Natural killer cell treated with Interleukin-12 subunit alpha and Interleukin-12 subunit beta and Interleukin-15 and Interleukin-18, amount 100 ng/mL, for 72 hours (primary cell): Measurements from ENCODE around the gene CEBPG. TPM values are rescaled to one million over a fixed set of nuclear protein-coding genes. Genes with fewer than 3 reads are reported as not detected.
A peak's percentile ranks its signal among the peaks of the same experiment; 100 is the strongest.

Experiments
- ATAC-seq, 2 donors: fragments of 150-1000 bp; cut with Tn5 transposase in 1 of 2; sonication (Bioruptor Pico), chemical (Tn5 transposase) in 1 of 2; 2 replicates each; pipeline ENCODE4 v1.10.0; 2021
- DNase-seq: peaks from one replicate; pipeline ENCODE4 v3.0.0; 2022; ENCODE audit warnings: low spot score
- H3K27ac Mint-ChIP-seq, 2 donors: 1 replicate in 1 of 2; 2 replicates in 1 of 2; pipeline ENCODE4 v1.8.0; 2022; ENCODE audit warnings: mixed read lengths in 2 of 2, mild to moderate bottlenecking in 1 of 2, moderate library complexity in 1 of 2
- H3K27me3 Mint-ChIP-seq, 2 donors: 1 replicate in 1 of 2; 2 replicates in 1 of 2; pipeline ENCODE4 v1.8.0; 2022; ENCODE audit warnings: mixed read lengths in 2 of 2
- H3K36me3 Mint-ChIP-seq: one replicate; pipeline ENCODE4 v1.8.0; 2022; ENCODE audit warnings: mixed read lengths
- H3K4me1 Mint-ChIP-seq, 2 donors: 1 replicate in 1 of 2; 2 replicates in 1 of 2; pipeline ENCODE4 v1.8.0; 2022; ENCODE audit warnings: low read depth in 2 of 2, mixed read lengths in 2 of 2, mild to moderate bottlenecking in 1 of 2
- H3K4me3 Mint-ChIP-seq: one replicate; pipeline ENCODE4 v1.8.0; 2022; ENCODE audit warnings: mixed read lengths
- H3K9me3 Mint-ChIP-seq: 2 replicates; pipeline ENCODE4 v1.8.0; 2022; ENCODE audit warnings: mixed read lengths
- total RNA-seq, 2 donors: library from RNA; stranded (reverse); gene quantifications; one replicate each; pipeline ENCODE4 v1.2.3, GENCODE V29; 2022

CEBPG gene
- total RNA-seq, 2 donors from 2014 or later = 26.3 to 29.2 TPM

DNA sequence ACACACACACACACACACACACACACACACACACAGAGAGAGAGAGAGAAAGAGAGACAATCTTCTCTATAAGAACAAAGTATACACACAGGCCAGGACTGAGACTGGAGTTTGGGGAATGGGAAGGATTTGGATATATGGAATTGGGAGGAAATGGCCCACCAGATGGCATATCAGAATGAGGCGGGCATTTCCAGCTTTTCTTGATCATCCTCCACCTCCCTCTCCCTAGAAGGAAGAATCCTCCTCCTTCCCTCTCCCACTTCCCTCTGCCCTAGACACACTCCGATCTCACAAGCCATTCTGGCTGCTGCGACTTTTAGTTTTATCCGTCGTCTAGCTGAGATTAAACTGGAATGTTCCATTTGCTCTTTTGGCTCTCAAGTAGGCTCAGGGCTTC is 10.0 kb upstream of the CEBPG start:
- Mint-ChIP-seq H3K27me3 (peaks cover 0 to 13% of the 10 kb centered on the region in 2 donors), H3K4me1 (no peaks in the 10 kb centered on the region), H3K4me3 (no peak overlapping the region), H3K9me3 (no peaks in the 10 kb centered on the region), H3K36me3 (no peaks in the 10 kb centered on the region), H3K27ac (no peak overlapping the region)
- DNase-seq = no peak
- ATAC-seq = no peak

- Mint-ChIP-seq H3K27ac (no peak overlapping the region), H3K4me3 (no peak overlapping the region), H3K36me3 (no peaks in the 10 kb centered on the region), H3K9me3 (no peaks in the 10 kb centered on the region), H3K27me3 (peaks cover 0 to 6% of the 10 kb centered on the region in 2 donors), H3K4me1 (no peaks in the 10 kb centered on the region)
- ATAC-seq = no peak
- no peak for DNase-seq
Measured at GRCh38 chr19:33365691-33366090, 7.8 kb upstream of the CEBPG start.

GRCh38 chr19:33366127-33366526 is 7.4 kb upstream of the CEBPG start:
- H3K4me1 Mint-ChIP-seq = no peaks in the 10 kb centered on the region
- no peak overlapping the region for H3K4me3 Mint-ChIP-seq
- no peaks in the 10 kb centered on the region for H3K9me3 Mint-ChIP-seq
- DNase-seq = no peak
- peaks cover 0 to 6% of the 10 kb centered on the region in 2 donors for H3K27me3 Mint-ChIP-seq
- H3K27ac Mint-ChIP-seq = no peak overlapping the region
- ATAC-seq = no peak
- no peaks in the 10 kb centered on the region for H3K36me3 Mint-ChIP-seq

GRCh38 chr19:33366897-33367296 is 6.6 kb upstream of the CEBPG start:
- ATAC-seq (no peak), DNase-seq (no peak)
- H3K27ac Mint-ChIP-seq = no peak overlapping the region
- H3K4me1 Mint-ChIP-seq = no peaks in the 10 kb centered on the region
- peaks cover 0 to 6% of the 10 kb centered on the region in 2 donors for H3K27me3 Mint-ChIP-seq
- H3K4me3 Mint-ChIP-seq = no peak overlapping the region
- H3K36me3 Mint-ChIP-seq = no peaks in the 10 kb centered on the region
- H3K9me3 Mint-ChIP-seq = no peaks in the 10 kb centered on the region

DNA sequence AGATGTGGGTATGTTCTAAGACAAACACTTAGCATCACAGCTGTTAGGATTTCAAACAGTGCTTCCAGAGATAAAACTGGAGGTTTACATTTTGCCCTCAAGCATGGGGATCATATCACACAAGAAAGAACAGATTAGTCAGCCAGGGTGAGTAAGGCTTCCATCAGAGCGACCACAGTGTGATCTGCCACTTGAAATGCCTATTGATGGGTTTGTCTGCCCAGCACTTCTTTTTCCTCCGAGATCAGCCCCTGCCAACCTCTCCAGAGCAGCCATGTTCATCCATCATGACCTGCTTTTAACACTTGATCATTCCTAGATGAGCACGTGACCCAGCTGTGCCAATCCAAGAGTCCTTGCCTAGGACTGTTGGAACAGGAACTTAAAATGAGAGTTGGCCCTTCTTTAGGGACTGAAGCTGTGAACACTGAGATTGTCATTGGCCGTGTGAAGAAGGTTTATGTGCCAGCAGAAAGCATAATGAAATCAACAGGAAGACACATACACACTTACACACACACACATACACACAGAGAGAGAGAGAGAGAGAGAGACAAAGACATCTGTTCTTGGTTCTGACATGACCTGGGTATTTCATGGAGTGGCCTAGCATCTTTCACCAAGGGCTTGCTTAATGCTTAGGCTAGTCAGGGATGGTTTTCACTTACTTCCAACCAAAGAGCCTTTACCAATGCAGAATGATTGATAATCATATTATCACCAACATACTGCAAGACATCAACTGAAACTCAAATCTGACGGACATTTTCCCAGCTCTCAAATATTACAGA is 5.2 kb upstream of the CEBPG start:
- H3K4me3 Mint-ChIP-seq = no peak overlapping the region
- H3K27ac Mint-ChIP-seq = no peak overlapping the region
- ATAC-seq (no peak), DNase-seq (no peak)
- no peaks in the 10 kb centered on the region for H3K36me3 Mint-ChIP-seq
- H3K9me3 Mint-ChIP-seq = no peaks in the 10 kb centered on the region
- H3K27me3 Mint-ChIP-seq = peaks cover 0 to 4% of the 10 kb centered on the region in 2 donors
- H3K4me1 Mint-ChIP-seq = no peaks in the 10 kb centered on the region

DNA sequence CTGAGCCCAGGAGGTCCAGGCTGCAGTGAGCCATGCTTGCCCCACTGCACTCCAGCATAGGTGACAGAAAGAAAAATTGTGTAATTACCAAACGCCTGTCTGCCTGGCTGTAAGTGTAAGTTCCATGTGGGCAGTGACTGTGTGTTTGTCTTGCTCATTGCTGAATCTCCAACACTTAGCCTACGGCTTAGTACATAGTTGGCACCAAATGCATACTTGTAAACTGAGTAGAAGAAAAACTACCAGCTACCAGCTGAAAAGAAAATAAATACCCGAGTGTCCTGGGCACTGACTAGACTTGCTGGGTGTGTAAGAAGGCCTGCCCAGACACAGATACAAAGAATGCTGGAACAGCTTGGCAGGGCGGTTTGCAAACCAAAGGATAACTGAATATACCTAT is 2.7 kb upstream of the CEBPG start:
- no peak for DNase-seq

GRCh38 chr19:33374236-33374714 is 766 bp downstream of the CEBPG start:
- H3K36me3 Mint-ChIP-seq = peaks cover 15% of the 10 kb centered on the region
- H3K4me1 Mint-ChIP-seq = peaks cover 36% of the 10 kb centered on the region in 2 donors
- H3K27ac Mint-ChIP-seq = peak overlapping the region; percentile 79 to 89
- ATAC-seq (no peak), DNase-seq (no peak)
- H3K9me3 Mint-ChIP-seq = no peaks in the 10 kb centered on the region
- H3K4me3 Mint-ChIP-seq = peak overlapping the region; percentile 96
- no peaks in the 10 kb centered on the region for H3K27me3 Mint-ChIP-seq

More for the DNA sequence above, 2.7 kb upstream of the CEBPG start:
- Mint-ChIP-seq H3K27me3 (peaks cover 0 to 4% of the 10 kb centered on the region in 2 donors), H3K27ac (no peak overlapping the region), H3K36me3 (peaks cover 8% of the 10 kb centered on the region), H3K4me1 (peaks cover 14 to 17% of the 10 kb centered on the region in 2 donors), H3K4me3 (no peak overlapping the region), H3K9me3 (no peaks in the 10 kb centered on the region)
- no peak for ATAC-seq

- Mint-ChIP-seq H3K27ac (peak overlapping the region; percentile 79 to 89), H3K4me1 (peaks cover 37% of the 10 kb centered on the region in 2 donors), H3K9me3 (no peaks in the 10 kb centered on the region), H3K36me3 (peaks cover 16% of the 10 kb centered on the region), H3K27me3 (no peaks in the 10 kb centered on the region), H3K4me3 (peak overlapping the region; percentile 96)
- no peak for DNase-seq
- ATAC-seq = no peak
Measured at GRCh38 chr19:33375156-33375836, 1.8 kb downstream of the CEBPG start.

- Mint-ChIP-seq H3K4me3 (peak overlapping the region; percentile 96), H3K27ac (peak overlapping the region; percentile 79 to 89), H3K9me3 (no peaks in the 10 kb centered on the region), H3K4me1 (peaks cover 37 to 38% of the 10 kb centered on the region in 2 donors), H3K36me3 (peaks cover 17% of the 10 kb centered on the region), H3K27me3 (no peaks in the 10 kb centered on the region)
- no peak for DNase-seq
- no peak for ATAC-seq
Measured at GRCh38 chr19:33375837-33376159, 2.3 kb downstream of the CEBPG start.

- Mint-ChIP-seq H3K27ac (peak overlapping the region; percentile 2 to 89), H3K36me3 (peaks cover 21% of the 10 kb centered on the region), H3K4me3 (peak overlapping the region; percentile 96), H3K4me1 (peaks cover 42 to 43% of the 10 kb centered on the region in 2 donors), H3K9me3 (no peaks in the 10 kb centered on the region), H3K27me3 (no peaks in the 10 kb centered on the region)
- ATAC-seq (no peak), DNase-seq (peak; percentile 26)
Measured at GRCh38 chr19:33376423-33376822, 2.9 kb downstream of the CEBPG start.

GRCh38 chr19:33376941-33377557 is 3.5 kb downstream of the CEBPG start:
- ATAC-seq = no peak
- peaks cover 21% of the 10 kb centered on the region for H3K36me3 Mint-ChIP-seq
- no peaks in the 10 kb centered on the region for H3K27me3 Mint-ChIP-seq
- DNase-seq = peak; percentile 25
- H3K4me1 Mint-ChIP-seq = peaks cover 43 to 45% of the 10 kb centered on the region in 2 donors
- H3K4me3 Mint-ChIP-seq = no peak overlapping the region
- H3K9me3 Mint-ChIP-seq = no peaks in the 10 kb centered on the region
- H3K27ac Mint-ChIP-seq = peak overlapping the region in 1 of 2 donors; percentile 2

DNA sequence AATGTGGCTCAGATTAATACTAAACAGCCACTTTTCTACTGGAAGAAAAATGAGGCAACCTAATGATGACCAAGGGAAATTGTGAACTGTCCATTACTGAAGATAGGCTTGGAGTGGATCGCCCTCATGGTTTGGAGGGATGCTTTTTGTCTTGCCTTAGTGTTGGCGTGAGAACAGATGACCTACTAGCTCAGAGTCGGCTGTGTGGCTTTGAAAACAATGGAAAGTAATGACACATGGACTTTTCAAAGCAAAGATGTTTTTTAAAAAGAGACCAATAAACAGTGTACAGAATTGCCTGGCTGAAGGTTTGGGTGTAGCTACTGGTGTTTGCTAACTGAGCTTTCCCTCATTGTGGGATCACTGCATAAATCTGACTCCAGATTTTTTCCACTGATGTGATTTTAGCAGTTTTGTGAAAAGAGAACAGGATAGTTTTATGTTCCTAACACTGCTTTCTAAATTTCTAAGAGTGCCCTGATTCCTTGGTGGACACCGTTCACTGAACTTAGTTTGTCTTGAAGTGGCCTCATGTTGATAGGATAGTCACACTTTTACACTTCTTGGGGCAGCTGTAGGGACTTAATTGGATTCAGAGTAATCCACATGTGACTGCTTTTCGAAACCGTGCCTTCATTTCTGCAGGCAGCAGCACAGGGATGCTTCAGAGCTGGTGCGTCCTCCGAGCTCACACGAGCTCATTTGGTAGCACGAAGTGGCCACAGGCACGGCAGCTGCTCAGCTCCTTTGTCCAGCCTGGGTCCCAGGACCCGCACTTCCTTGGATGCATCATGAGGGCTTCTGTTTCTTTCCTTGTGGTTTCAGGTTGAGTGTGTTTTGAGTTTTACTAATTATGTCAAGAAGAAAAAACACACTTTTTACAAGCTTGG is 4.3 kb downstream of the CEBPG start:
- ATAC-seq (no peak), DNase-seq (no peak)
- Mint-ChIP-seq H3K4me3 (no peak overlapping the region), H3K4me1 (peaks cover 43 to 46% of the 10 kb centered on the region in 2 donors), H3K9me3 (no peaks in the 10 kb centered on the region), H3K36me3 (peaks cover 21% of the 10 kb centered on the region), H3K27me3 (no peaks in the 10 kb centered on the region), H3K27ac (no peak overlapping the region)

DNA sequence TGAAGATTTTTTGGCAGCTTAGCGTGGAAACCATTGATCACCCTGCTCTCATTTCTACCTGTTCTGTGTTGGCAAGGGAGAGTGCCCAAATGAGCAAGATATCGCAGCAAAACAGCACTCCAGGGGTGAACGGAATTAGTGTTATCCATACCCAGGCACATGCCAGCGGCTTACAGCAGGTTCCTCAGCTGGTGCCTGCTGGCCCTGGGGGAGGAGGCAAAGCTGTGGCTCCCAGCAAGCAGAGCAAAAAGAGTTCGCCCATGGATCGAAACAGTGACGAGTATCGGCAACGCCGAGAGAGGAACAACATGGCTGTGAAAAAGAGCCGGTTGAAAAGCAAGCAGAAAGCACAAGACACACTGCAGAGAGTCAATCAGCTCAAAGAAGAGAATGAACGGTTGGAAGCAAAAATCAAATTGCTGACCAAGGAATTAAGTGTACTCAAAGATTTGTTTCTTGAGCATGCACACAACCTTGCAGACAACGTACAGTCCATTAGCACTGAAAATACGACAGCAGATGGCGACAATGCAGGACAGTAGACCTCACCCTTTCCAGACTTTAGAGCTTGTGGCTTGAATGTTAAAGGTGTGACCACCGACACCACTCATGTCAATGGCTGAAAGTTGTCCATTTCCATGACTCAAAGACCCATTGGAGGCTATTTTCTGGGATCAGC is 5.8 kb downstream of the CEBPG start:
- Mint-ChIP-seq H3K36me3 (peaks cover 25% of the 10 kb centered on the region), H3K4me3 (no peak overlapping the region), H3K4me1 (peaks cover 47 to 52% of the 10 kb centered on the region in 2 donors), H3K9me3 (no peaks in the 10 kb centered on the region), H3K27me3 (no peaks in the 10 kb centered on the region), H3K27ac (no peak overlapping the region)
- peak; percentile 53 for DNase-seq
- no peak for ATAC-seq
